ENCODE data around the gene PLA2G4C.

The PLA2G4C gene

DNA sequence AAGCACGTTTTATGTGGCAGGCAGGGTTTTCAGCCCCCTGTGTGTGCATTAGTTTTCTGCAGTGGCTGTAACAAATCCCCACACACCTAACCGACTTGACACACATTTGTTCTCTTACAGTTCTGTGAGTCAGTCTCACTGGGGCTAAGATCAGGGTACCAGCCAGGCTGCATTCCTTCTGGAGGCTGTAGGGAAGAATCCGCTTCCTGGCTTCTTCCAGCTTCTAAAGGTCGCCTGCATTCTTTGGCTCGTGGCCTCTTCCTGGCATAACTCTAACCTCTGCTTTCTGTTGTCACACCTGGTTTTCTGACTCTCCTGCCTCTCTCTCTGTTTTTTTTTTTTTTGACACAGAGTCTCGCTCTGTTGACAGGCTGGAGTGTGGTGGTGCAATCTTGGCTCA is 109.8 kb downstream of the PLA2G4C start:
- no peak for DNase-seq (ENCODE audit: low read depth in 2 of 3, low spot score in 1 of 3)

DNA sequence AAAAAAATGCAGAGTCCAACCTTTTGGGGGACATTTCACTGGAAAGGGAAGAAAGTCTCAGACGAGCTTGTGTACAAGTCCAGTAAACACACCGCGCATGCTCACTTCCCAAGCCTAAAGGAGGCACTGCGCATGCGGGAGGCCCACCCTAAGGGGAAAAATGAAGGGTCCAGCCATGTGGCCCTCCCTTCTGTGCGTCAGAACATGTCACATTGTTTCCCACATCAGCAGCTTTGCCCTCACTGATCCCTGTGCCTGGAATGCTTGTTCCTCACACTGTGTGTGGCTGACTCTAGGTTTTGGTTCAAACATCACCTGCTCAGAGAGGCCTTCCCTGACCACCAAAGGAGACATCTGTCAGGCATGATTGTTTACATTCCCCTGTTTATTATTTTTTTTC is 111.8 kb downstream of the PLA2G4C start:
- DNase-seq (ENCODE audit: low read depth in 2 of 3, low spot score in 1 of 3): no peak
